GM19463 (cell line): ENCODE measurements around the gene TBPL1.
"Not testable (repeated sequence)": the region's sequence is repeated elsewhere in the genome, so short reads cannot be mapped to it uniquely, and the experiment has no call there.

Experiments
- ATAC-seq: cut with Tn5 transposase; IDR thresholded peaks from one replicate; pipeline ENCODE4 v1.9.1; 2021; ENCODE audit warnings: mild to moderate bottlenecking, moderate library complexity; ENCODE audit not compliant: unreplicated experiment

TBPL1 gene

GRCh38 chr6:133952815-133953633 is at the start of gene TBPL1:
TSS of gene TBPL1 (plus strand) at chr6:133953224. CDS start at chr6:133980126, 26,902 bp downstream.
- ATAC-seq, result peak; percentile 88

- no peak for ATAC-seq
These were observed 49.2 kb upstream of the TBPL1 start for GRCh38 chr6:133903855-133904254.

- no peak for ATAC-seq
These were observed 47.0 kb upstream of the TBPL1 start for GRCh38 chr6:133906050-133906449.

GRCh38 chr6:133916650-133917151 is 36.3 kb upstream of the TBPL1 start:
- peak; percentile 83 for ATAC-seq

GRCh38 chr6:133917781-133918180 is 35.2 kb upstream of the TBPL1 start:
- no peak for ATAC-seq

- ATAC-seq, result no peak
These were observed 34.7 kb upstream of the TBPL1 start for GRCh38 chr6:133918208-133918930.

- no peak for ATAC-seq
These were observed 33.7 kb upstream of the TBPL1 start for GRCh38 chr6:133919362-133919761.

GRCh38 chr6:133921249-133921859 is 31.7 kb upstream of the TBPL1 start:
- no peak for ATAC-seq

GRCh38 chr6:133923938-133924593 is 29.0 kb upstream of the TBPL1 start:
- peak; percentile 83 for ATAC-seq

- not testable (repeated sequence) for ATAC-seq
These were observed 21.8 kb upstream of the TBPL1 start for GRCh38 chr6:133931221-133931620.

GRCh38 chr6:133936352-133936751 is 16.7 kb upstream of the TBPL1 start:
- ATAC-seq, result not testable (repeated sequence)

- ATAC-seq, result no peak
These were observed 15.1 kb upstream of the TBPL1 start for GRCh38 chr6:133937909-133938308.

GRCh38 chr6:133938533-133938932 is 14.5 kb upstream of the TBPL1 start:
- ATAC-seq, result no peak

GRCh38 chr6:133939778-133940667 is 13.0 kb upstream of the TBPL1 start:
- no peak for ATAC-seq

GRCh38 chr6:133945158-133945557 is 7.9 kb upstream of the TBPL1 start:
- ATAC-seq, result no peak

GRCh38 chr6:133947302-133947900 is 5.6 kb upstream of the TBPL1 start:
- no peak for ATAC-seq

- no peak for ATAC-seq
These were observed 4.6 kb upstream of the TBPL1 start for GRCh38 chr6:133948472-133948871.

GRCh38 chr6:133951227-133951626 is 1.8 kb upstream of the TBPL1 start:
- ATAC-seq, result no peak
